Measurements from ENCODE around the gene NXPE3. TPM values are rescaled to one million over a fixed set of nuclear protein-coding genes. Genes with fewer than 3 reads are reported as not detected.

The NXPE3 gene
- total and polyA plus RNA-seq, 10 of the 15 experiments (the other 5 are each of a cell fraction or from before 2014, with no cell fraction given): 2.0 to 8.7 (median 5.2) TPM

DNA sequence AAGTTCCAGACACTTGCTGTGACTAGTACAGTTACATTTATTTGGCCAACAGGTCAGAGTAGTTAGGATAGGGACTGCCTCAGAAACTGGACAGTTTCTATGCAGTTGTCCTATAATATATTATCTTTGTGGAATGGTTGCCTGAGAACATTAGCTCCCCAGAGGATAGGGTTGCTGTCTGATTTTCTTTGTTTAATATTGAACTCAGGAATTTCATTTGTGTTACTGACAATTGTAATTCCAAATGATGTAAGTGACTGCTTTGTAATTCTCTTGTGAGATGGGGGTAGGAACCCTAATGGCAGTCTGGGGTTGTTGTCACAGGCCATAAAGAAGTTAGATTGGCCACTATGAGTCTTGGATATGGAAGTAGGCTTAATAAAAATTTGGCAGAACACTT lies 2.2 kb downstream of the NXPE3 start:
- Histone ChIP-seq H3K9me3 (replicated peaks; ENCODE audit: control insufficient read depth, insufficient read depth, low read length) (no peaks in the 10 kb centered on the region; the same call in 2 of the 3 replicates), H3K79me2 (ENCODE audit: control insufficient read depth, insufficient read depth, low read length) (peaks cover 2% of the 10 kb centered on the region), H4K20me1 (ENCODE audit: control insufficient read depth, insufficient read depth) (no peaks in the 10 kb centered on the region), H3K4me1 (ENCODE audit: control insufficient read depth, insufficient read depth, low read length) (peaks cover 10% of the 10 kb centered on the region), H3K36me3 (ENCODE audit: control insufficient read depth in 2 of 2, insufficient read depth in 2 of 2, low read length in 1 of 2) (peaks cover 0 to 6% of the 10 kb centered on the region in 2 experiments; a peak in 2 of 4 replicates), H3K27me3 (replicated peaks in 1 of 2; ENCODE audit: control insufficient read depth in 2 of 2, insufficient read depth in 2 of 2, low read length in 1 of 2) (no peaks in the 10 kb centered on the region), H3K4me3 (no peak overlapping the region), H3K27ac (ENCODE audit: control insufficient read depth, insufficient read depth) (no peak overlapping the region), H3K4me2 (ENCODE audit: control insufficient read depth, insufficient read depth) (peak overlapping the region; percentile 83; the same call in 1 of the 2 replicates), H3K9ac (ENCODE audit: control insufficient read depth, insufficient read depth, low read length) (no peak overlapping the region), H2AFZ (ENCODE audit: control insufficient read depth, low read depth, low read length) (no peak overlapping the region)
- CTCF ChIA-PET: no interaction called here
- no TSS peak for BruUV-seq (replicated peaks)
- RAD21 ChIA-PET (ENCODE audit: unreplicated experiment): no interaction called here
- no peak for ATAC-seq
- intact Hi-C loops (cut with micrococcal nuclease; ENCODE audit: unreplicated experiment): no loop called here
- SMC1A ChIA-PET (ENCODE audit: uncharacterized antibody, unreplicated experiment): interaction anchor here (0.7 to 1.3 kb wide), 2 partner anchors 11 to 53 kb away, joined by 3 to 5 read pairs; no protein-coding TSS in a partner anchor
- DNase-seq (ENCODE audit: low read depth, low spot score): no peak
- POLR2A ChIA-PET: no interaction called here
- no peak for FAIRE-seq
- no peak for TF ChIP-seq RCOR1 (conservative IDR thresholded peaks at IDR 0.05; ENCODE audit: low read depth, low read length)
- in situ Hi-C loops (cut with MboI): no loop called here

DNA sequence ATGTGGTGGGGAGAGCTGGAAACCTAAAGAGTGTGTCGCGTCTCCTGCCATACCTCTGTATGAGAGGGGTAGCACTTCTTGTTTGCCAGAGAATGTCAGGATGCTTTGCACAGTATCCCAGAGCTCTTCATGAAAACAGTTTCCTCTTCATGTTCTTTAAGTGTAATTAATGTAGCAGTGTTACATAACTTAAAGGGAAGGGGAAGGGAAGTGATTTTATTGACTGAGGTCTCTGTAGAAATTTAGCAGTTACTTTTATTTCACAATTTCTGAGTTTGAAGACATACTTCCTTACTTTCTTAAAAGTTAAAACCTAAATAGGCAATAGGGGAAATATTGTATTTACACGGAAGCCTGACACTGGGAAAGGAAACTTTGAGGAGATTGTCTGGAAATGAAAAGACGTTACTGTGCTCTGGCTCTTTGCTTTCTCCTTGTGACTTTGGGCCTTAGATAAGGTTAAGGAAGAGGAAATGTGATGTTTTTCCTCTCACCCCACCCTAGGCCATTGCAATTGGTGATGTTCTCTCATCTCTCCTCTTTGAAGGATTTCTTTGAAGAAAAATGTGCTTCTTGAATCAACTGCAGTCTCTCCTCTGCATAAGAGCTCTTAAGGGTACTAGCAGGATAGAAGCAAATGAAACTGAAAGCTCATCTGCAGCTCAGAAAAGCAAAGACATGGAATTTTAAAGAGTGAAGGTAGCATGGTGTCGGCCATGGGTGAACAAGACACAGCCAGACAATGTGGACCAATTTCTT lies 6.0 kb downstream of the NXPE3 start:
- H3K27me3 ChIP-seq (replicated peaks in 1 of 2; ENCODE audit: control insufficient read depth in 2 of 2, insufficient read depth in 2 of 2, low read length in 1 of 2): no peaks in the 10 kb centered on the region
- no peaks in the 10 kb centered on the region for H3K4me1 ChIP-seq (ENCODE audit: control insufficient read depth, insufficient read depth, low read length)
- in situ Hi-C loops (cut with MboI) (no loop called here), intact Hi-C loops (cut with micrococcal nuclease; ENCODE audit: unreplicated experiment) (no loop called here)
- ATAC-seq (no peak; the same call in 2 of the 3 replicates), DNase-seq (ENCODE audit: low read depth, low spot score) (no peak), FAIRE-seq (no peak)
- no TSS peak for BruUV-seq (replicated peaks)
- no peak overlapping the region for H3K9ac ChIP-seq (ENCODE audit: control insufficient read depth, insufficient read depth, low read length)
- ChIA-PET RAD21 (ENCODE audit: unreplicated experiment) (interaction anchor here (1.0 kb wide), 1 partner anchor 192 kb away, joined by 3 read pairs; no protein-coding TSS in a partner anchor), CTCF (interaction anchor here (0.9 to 1.1 kb wide), 4 partner anchors 10 to 444 kb away, joined by 3 to 4 read pairs (median 4); partner anchors contain the start of gene CEP97), SMC1A (ENCODE audit: uncharacterized antibody, unreplicated experiment) (interaction anchor here (0.7 to 1.1 kb wide), 3 partner anchors 15 to 22 kb away, joined by 3 to 4 read pairs (median 3); no protein-coding TSS in a partner anchor), POLR2A (no interaction called here)
- TF ChIP-seq MTA2 (IDR thresholded peaks at IDR 0.05; ENCODE audit: low read depth) (no peak), SIN3A (IDR thresholded peaks at IDR 0.05; ENCODE audit: low read depth, low read length) (no peak), ZZZ3 (IDR thresholded peaks at IDR 0.05; ENCODE audit: control insufficient read depth, insufficient read length, low read depth) (no peak), MTA3 (IDR thresholded peaks at IDR 0.05; ENCODE audit: borderline replicate concordance, low read length) (no peak), RELA (IDR thresholded peaks at IDR 0.05; ENCODE audit: borderline replicate concordance, partially characterized antibody) (no peak), CBFB (IDR thresholded peaks at IDR 0.05; ENCODE audit: low read depth) (no peak), CREM (IDR thresholded peaks at IDR 0.05; ENCODE audit: low read depth) (no peak), FOXK2 (IDR thresholded peaks at IDR 0.05) (no peak), HDAC2 (IDR thresholded peaks at IDR 0.05) (no peak), CBX3 (IDR thresholded peaks at IDR 0.05; ENCODE audit: borderline replicate concordance, low read depth) (no peak)
- TF ChIP-seq, protein P1, sequence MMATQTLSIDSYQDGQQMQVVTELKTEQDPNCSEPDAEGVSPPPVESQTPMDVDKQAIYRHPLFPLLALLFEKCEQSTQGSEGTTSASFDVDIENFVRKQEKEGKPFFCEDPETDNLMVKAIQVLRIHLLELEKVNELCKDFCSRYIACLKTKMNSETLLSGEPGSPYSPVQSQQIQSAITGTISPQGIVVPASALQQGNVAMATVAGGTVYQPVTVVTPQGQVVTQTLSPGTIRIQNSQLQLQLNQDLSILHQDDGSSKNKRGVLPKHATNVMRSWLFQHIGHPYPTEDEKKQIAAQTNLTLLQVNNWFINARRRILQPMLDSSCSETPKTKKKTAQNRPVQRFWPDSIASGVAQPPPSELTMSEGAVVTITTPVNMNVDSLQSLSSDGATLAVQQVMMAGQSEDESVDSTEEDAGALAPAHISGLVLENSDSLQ (IDR thresholded peaks at IDR 0.05): no peak
- TF ChIP-seq, protein P2, sequence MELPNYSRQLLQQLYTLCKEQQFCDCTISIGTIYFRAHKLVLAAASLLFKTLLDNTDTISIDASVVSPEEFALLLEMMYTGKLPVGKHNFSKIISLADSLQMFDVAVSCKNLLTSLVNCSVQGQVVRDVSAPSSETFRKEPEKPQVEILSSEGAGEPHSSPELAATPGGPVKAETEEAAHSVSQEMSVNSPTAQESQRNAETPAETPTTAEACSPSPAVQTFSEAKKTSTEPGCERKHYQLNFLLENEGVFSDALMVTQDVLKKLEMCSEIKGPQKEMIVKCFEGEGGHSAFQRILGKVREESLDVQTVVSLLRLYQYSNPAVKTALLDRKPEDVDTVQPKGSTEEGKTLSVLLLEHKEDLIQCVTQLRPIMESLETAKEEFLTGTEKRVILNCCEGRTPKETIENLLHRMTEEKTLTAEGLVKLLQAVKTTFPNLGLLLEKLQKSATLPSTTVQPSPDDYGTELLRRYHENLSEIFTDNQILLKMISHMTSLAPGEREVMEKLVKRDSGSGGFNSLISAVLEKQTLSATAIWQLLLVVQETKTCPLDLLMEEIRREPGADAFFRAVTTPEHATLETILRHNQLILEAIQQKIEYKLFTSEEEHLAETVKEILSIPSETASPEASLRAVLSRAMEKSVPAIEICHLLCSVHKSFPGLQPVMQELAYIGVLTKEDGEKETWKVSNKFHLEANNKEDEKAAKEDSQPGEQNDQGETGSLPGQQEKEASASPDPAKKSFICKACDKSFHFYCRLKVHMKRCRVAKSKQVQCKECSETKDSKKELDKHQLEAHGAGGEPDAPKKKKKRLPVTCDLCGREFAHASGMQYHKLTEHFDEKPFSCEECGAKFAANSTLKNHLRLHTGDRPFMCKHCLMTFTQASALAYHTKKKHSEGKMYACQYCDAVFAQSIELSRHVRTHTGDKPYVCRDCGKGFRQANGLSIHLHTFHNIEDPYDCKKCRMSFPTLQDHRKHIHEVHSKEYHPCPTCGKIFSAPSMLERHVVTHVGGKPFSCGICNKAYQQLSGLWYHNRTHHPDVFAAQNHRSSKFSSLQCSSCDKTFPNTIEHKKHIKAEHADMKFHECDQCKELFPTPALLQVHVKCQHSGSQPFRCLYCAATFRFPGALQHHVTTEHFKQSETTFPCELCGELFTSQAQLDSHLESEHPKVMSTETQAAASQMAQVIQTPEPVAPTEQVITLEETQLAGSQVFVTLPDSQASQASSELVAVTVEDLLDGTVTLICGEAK (IDR thresholded peaks at IDR 0.05; ENCODE audit: borderline replicate concordance): no peak
- H3K4me3 ChIP-seq: no peak overlapping the region
- peaks cover 0 to 6% of the 10 kb centered on the region in 2 experiments; a peak in 3 of 4 replicates for H3K36me3 ChIP-seq (ENCODE audit: control insufficient read depth in 2 of 2, insufficient read depth in 2 of 2, low read length in 1 of 2)
- WGBS (ENCODE audit: insufficient coverage, insufficient replicate concordance, low lambda C conversion rate, missing lambda C conversion rate): 99% methylated on average over 5 of the region's 5 CpGs
- H4K20me1 ChIP-seq (ENCODE audit: control insufficient read depth, insufficient read depth): no peaks in the 10 kb centered on the region
- H3K79me2 ChIP-seq (ENCODE audit: control insufficient read depth, insufficient read depth, low read length): no peaks in the 10 kb centered on the region; the same call in 1 of the 2 replicates
- no peaks in the 10 kb centered on the region; the same call in 2 of the 3 replicates for H3K9me3 ChIP-seq (replicated peaks; ENCODE audit: control insufficient read depth, insufficient read depth, low read length)
- H3K4me2 ChIP-seq (ENCODE audit: control insufficient read depth, insufficient read depth): no peak overlapping the region
- H2AFZ ChIP-seq (ENCODE audit: control insufficient read depth, low read depth, low read length): no peak overlapping the region
- H3K27ac ChIP-seq (ENCODE audit: control insufficient read depth, insufficient read depth): no peak overlapping the region
